HG03571 (cell line): ENCODE measurements around the gene CD14.
"Not testable (repeated sequence)": the region's sequence is repeated elsewhere in the genome, so short reads cannot be mapped to it uniquely, and the experiment has no call there.

Source experiments
- ATAC-seq: cut with Tn5 transposase; IDR thresholded peaks from one replicate; pipeline ENCODE4 v1.9.1; 2021; ENCODE audit not compliant: unreplicated experiment

CD14 gene

GRCh38 chr5:140633021-140633471 lies at the start of gene CD14:
Gene CD14, minus strand, starts transcription at chr5:140633175. Its CDS starts 104 bp downstream, at chr5:140633071.
- ATAC-seq = no peak

GRCh38 chr5:140678993-140679392 lies 46.0 kb upstream of the CD14 start:
- ATAC-seq = no peak

DNA sequence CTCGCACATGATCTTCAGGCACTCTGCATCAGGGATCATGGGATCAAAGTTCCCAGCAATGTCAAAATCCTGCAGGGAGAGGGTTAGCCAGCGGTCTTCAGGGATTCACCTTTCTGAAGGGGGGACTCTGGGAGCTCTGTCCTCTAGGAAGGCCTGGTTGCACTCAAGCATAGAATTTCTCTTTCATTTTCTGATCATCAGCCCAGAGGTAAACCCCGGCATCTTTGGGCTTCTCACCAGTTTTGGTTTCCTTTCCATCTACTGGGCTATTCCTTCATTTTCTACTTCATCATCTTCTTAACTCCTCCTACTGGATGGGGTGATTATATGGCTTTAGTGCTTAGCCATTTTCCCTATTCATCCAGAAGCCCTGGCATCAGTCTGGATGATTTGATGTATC lies 45.0 kb upstream of the CD14 start:
- peak; percentile 46 for ATAC-seq

DNA sequence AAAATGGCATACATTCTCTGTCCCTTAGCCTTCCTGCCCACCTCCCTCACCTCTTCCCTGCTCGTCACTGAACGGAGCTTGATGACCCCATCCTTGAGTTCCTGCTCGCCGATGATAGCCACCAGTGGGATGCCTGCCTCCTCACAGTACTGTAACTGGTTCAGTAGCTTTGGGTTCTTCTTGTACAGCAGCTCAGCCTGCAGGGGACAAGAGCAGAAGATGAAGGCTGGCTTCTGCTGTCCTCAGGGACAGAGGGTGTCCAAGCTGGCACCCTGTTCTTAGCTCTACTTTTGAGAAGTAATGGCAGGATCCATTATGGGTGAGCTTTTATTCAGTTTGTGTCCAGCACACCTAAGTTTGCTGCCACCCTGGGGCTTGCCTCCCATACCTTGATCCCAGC lies 41.7 kb upstream of the CD14 start:
- ATAC-seq = no peak

DNA sequence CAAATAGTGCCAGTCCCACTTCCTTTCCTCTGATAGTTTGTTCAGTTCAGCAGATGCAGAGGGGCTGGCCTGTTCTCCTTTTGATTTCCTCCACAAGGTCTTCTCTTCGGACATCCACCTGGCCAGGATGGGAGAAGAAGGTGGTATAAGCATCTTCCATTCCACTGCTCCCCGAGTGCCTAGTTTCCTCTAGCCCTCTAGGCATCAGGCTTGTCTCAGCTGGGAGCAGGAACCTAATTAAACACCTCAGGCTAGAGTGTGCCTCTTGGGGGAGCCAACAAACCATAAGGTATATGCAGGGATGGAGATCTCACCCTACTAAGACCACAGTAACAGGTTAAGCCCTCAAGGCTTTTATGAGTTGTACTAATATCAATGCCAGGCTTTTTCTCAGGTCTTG lies 41.2 kb upstream of the CD14 start:
- ATAC-seq = no peak

DNA sequence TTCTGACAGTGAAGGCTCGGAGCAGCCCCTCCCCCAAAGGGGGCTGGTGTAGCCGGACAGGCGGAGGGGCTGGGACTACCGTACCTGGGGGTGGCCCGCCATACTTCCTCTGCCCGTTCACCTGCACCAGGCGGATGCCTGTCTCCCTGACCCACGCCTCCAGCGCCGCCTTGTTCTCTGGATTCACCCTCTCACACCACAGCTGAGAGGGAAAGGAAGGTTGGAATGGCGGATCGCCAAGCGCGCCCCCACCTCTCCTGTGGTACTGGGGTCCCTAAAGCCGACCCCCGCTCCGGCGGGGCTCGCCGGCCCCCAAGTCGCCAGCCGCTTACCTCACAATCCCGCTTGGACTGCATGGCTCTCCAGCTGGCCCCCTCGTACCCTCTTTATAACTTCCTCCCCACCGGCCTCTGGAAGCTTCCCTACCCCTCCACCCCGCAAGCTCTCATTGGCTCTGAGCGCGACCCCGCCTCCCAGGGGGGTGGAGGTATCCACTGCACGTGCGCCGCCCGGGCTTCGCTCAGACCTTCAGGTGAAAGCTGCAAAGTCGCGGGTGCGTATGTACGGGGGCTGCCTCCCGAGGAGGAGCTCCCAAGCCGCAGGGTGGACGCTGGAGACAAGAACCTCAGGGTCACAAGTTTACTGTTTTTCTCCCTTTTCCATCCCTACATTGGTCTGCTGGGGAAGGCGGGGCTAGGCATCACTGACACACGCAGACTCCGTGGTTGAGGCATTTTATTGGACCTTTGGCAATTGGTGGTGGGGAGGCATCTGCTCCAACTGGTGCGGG lies 40.4 kb upstream of the CD14 start, which contains the start of gene DND1:
TSS of gene DND1 (minus strand) at position 390 of the 790 bp plus-strand sequence. CDS start at position 356, 34 bp downstream.
- ATAC-seq = no peak

DNA sequence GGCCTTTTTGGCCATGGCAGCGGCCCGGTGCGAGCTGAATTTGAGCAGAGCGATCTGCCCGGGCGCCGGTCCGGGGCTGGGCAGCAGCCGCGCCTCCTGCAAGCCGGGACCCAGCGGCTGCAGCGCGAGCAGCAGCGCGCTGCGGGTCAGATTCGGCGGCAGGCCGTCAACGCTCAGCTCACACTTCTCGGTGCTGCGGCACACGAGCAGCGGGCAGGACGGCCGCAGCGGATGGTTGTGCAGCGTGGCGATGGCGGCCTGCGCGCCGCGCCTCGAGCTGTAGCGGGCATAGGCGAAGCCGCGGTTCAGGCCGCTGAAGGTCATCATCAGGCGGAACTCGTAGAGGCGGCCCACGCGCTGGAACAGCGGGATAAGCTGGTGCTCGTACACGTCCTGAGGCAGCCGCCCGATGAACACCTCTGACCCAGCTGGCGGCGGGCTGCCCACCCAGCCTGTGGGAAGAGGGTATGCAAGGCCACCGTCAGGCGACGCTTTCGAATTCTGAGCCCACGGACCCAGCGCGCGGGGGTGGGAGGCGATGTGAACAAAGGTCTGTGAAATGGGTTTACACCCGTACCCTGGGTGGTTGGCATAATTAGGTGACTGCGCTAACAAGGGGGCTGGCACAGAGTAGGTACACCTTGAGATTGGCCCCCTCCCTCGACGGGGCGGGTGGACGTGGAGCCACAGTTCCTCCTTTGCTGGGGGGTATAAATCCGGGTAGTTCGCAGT lies 39.6 kb upstream of the CD14 start:
- no peak for ATAC-seq

GRCh38 chr5:140671472-140672125 lies 38.6 kb upstream of the CD14 start:
- ATAC-seq = no peak

- not testable (repeated sequence) for ATAC-seq
Measured at GRCh38 chr5:140671035-140671434, 38.1 kb upstream of the CD14 start.

DNA sequence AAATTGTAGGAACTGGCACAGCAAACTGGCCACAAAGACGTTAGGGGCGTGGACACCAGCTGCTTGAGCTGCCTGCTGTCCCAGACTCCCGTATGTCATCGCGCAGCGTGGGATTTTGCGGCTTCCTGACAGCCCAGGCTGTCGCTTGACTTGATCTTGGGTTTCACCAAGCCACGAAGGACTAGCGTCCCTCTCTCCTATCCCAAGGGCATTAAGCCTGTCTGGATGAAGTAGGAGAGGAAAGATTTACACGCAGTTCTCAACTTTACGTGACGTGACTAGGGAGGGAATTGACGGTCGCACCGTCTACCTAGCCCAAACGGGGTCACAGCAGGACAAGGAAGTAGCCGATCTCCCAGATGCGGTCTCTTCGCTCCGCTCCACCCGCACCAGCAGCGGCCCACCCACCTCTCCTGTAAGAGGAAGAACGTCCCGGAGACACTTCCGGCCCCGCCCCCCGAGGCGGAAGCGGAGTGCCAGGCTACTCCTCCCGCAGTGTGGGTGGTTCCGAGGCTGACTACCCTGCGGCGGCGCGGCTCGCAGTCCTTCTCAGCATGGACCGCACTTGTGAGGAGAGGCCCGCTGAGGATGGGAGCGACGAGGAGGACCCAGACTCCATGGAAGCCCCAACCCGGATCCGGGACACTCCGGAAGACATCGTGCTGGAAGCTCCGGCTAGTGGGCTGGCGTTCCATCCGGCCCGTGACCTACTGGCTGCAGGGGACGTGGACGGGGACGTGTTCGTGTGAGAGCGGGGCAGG lies 31.6 kb upstream of the CD14 start, which contains the start of gene WDR55:
TSS of gene WDR55 (plus strand) at position 546 of the 761 bp plus-strand sequence. CDS start at position 555, 9 bp downstream.
- peak; percentile 99 for ATAC-seq

GRCh38 chr5:140664030-140664358 lies 31.0 kb upstream of the CD14 start:
- no peak for ATAC-seq

- ATAC-seq = not testable (repeated sequence)
Measured at GRCh38 chr5:140660371-140660770, 27.4 kb upstream of the CD14 start.

- ATAC-seq = no peak
Measured at GRCh38 chr5:140658870-140659269, 25.9 kb upstream of the CD14 start.

DNA sequence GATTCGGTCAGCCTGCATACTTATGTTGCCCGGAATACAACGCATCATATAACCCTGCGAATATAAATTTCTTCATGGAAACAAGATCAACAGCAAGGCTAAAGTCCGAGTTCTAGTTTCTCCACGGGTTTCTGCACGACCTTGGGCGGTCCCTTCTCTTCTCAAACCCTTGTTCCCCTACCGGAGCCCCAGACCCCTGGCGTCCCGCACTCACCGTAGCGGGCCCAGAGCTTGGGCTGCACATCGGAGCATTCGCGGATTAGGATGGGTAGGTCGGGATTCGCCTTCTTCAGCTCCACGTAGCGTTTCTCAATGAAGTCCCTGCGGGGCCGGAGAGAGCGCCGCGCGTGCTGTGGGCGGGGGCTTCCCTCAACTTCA lies 14.1 kb upstream of the CD14 start:
- ATAC-seq = peak; percentile 20

- no peak for ATAC-seq
Measured at GRCh38 chr5:140642718-140643117, 9.7 kb upstream of the CD14 start.

- no peak for ATAC-seq
Measured at GRCh38 chr5:140641716-140642115, 8.7 kb upstream of the CD14 start.

DNA sequence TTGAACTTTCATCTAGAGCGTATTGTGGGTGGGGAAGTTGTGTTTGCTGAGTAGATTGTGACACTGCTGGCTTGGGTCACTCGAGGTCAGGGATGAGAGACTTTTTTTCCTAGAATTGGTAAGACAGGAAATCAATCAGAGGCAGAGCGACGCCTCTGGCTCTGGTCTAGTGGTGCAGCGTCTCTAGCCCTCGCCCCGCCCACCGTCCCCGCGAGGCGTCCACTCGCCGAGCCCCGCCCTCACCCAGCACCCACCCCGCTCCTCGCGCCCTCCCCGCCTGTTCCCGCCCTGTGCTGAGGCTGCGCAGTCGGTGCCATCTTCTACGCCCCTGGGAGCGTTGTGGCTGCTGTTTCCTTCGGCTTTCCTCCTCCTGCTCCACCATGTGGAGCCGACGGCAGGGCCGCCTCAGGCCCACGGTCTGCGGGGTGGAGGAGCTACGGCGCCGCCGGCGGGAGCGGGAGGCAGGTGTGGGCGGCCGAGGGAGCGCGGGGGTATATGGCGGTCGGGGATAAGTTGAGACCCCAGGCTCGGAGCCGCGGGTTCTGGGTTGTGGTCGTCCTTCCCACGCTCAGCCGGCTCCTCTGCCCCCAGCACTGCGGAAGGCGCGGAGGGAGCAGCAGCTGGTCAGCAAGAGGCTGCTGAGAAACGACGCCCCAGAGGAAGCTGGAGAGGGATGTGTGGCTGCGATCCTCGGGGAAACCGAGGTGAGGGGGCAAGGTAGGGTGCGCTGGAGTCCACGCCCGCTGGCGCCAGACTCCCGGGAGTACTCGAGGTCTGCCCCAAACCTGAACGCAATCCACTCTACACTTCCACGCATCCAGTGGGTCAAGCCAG lies 6.4 kb upstream of the CD14 start, which contains the start of gene TMCO6:
TSS of gene TMCO6 (plus strand) at position 304 of the 834 bp plus-strand sequence. CDS start at position 381, 77 bp downstream.
- ATAC-seq = peak; percentile 93

- not testable (repeated sequence) for ATAC-seq
Measured at GRCh38 chr5:140638898-140639147, 5.8 kb upstream of the CD14 start.

DNA sequence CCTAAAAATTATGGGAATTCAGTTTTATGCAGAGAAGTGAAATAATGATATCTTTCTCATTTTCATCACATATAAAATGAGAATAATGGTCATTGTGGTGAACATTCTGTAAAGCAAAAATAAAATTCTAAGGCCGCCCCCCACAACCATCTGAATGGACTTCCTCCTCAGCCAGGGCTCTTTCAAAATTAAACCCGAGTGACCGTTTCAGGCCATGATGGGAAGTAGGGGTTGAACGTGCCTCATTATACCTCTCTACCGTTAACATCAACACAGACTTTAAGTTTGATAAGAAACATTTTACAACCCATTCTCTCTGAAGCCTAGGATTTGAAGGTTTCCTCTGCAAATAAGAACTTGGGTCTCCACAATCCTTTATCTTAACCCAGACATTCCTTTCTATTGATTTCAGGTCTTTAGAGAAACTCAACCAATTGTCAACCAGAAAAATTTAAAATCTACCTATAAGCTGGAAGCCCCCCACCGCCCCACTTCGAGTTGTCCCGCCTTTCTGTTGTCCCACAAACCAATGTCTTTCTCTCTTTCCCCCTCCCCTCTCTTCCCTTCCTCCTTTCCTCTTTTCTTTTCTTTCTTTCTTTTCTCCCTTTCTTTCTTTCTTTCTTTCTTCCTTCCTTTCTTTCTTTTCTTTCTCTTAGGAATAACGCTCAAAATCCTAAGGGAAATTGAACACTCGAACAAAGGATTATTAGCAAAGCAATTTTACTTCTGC lies 4.6 kb upstream of the CD14 start:
- no peak for ATAC-seq
